NCI-H446 treated with DMSO at 0.1 percent for 48 hours (cell line): ENCODE data around the gene EXOC4.

Experiments
- DNase-seq: peaks from one replicate; lab custom pipeline; 2025; lab: John Stamatoyannopoulos, UW

The EXOC4 gene

DNA sequence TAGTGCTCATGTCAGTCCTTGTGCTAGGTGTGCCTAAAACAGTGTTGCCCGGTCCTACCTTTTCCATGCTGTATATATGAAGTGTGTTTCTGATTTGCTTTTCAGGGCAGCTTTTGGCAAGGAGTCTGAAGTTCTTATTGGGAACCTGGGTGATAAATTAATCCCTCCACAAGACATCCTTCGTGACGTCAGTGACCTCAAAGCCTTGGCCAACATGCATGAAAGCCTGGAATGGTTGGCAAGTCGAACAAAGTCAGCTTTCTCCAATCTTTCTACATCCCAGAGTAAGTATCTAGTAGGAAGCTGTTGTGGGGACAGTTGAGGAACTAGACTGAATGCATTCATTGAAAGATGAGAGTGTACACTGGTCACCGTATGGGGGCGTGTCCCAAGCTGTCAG lies 684.9 kb downstream of the EXOC4 start:
- DNase-seq = no peak

DNA sequence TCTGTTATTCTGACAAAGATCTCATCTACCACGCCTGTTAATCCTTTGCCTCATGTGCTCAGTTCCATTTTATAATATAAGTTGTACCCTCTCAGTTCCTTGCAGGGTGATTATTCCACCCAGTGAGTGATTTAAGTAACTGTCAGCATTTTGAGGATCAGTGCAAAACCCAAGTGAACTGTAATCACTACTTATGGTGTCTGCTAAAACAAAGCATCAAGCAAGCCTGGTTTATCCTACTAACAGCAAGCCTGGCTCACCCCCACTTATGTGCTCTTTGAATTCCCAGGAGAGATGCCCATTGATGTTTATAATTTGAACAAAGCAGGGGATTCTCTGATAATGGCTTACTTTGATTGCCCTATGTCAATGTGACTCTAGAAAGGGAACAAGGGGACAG lies 687.5 kb downstream of the EXOC4 start:
- no peak for DNase-seq

DNA sequence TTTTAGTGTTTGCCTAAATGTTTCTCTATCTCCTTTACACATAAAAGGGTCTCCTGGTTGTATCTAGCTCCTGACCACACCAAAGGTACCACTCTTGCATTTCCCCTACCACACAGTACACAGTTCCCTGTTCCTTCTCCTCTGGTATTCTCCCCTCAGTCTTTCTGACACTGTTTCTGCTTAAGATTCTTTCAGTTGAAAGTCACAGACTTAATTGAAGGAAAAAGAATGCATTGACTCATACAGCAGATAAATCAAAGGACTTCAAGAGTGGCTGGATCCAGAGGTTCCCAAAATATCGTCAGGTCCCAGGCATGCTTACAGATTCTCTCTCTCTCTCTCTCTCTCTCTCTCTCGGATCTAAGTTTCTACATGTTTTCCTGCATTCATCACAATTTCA lies 688.6 kb downstream of the EXOC4 start:
- DNase-seq = no peak

DNA sequence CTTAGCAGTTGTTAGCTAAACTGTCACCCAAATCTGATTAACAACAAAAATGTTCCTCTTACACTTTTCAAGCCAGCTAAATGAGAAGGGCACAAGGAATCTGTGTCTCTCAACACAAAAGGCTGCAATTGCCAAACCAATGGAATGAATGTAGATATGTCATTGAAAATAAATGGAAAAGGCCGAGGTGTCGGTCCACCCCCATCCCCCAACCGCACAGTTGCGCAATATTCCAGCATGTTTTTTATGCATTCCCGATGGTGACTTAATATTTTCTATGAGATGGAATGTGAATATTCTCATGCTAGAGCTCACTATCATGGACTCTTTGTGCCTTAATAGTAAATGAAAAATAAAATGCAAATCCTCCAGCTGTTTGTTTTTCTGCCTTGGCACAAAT lies 692.6 kb downstream of the EXOC4 start:
- DNase-seq = no peak

DNA sequence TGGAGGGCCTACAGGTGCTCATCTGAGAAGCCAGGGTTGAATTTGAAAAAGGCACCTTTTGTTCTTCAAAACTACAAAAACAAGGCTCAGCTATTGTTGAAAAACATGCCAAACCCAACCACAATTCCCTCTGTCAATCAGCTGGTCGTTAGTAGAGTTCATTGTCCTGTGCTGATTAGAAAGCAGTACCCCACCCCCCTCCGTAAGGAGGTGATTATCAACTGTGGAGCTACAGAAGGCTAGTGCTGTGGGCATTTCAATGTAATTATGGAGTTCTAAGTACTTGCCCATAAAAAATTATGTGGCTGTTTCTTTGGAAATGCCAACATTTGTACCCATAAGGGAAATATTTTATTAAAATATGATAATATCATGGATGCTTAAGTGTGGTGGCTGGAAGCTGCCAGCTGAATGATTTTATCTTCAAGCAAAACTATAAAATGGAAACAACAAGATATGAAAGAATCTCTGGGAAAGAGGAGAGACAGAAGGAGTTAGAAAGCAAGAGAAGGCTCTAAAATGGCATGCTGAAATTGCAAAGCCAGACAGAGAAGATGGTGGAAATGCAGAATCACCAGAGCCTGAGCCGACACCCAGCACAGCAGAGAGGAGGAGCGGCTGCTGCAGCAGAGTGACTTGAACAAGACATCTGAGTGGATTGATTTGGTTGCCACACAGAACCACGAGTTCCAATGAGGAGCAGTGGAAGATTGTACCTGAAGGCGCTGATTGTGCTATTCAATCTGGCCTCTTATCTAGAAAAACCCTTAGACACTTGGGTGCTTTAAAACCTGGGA lies 694.8 kb downstream of the EXOC4 start:
- DNase-seq = no peak

DNA sequence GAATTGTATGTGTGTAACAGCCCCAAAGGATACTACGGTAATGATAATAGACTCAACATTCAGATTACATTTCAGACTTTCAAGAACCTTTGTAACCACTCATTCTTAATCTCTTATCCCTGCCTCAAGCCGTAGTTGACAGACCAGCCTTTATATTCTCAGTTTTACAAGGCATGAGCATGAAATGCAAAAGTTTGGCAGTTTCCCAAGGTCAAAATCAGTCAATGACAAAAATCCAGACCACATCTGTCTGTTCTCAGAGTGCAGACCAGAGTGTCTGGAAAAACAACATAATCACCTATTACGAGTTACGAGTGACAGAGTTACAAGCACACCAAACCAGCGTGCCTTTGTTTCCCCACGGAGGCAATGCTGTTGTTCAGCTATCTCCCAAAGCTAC lies 695.7 kb downstream of the EXOC4 start:
- no peak for DNase-seq

DNA sequence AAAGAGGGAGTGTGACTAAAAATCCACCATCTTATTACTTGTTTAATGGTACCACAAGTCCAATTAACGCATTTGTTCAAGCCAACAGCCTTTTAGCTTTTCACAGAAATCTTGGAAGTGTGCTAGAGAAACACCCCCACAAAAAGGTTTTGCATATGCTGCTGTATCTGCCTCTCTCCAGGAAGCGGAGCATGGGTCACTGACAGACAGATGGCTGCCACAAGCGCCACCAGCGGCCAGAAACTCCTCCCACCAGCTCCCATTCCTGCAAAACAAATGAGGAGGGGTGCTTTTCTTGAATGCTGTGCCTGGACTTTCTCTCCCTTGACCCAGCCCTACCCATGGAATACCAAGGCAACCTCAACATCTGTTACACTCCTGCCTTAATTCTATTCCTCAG lies 698.0 kb downstream of the EXOC4 start:
- DNase-seq = no peak

DNA sequence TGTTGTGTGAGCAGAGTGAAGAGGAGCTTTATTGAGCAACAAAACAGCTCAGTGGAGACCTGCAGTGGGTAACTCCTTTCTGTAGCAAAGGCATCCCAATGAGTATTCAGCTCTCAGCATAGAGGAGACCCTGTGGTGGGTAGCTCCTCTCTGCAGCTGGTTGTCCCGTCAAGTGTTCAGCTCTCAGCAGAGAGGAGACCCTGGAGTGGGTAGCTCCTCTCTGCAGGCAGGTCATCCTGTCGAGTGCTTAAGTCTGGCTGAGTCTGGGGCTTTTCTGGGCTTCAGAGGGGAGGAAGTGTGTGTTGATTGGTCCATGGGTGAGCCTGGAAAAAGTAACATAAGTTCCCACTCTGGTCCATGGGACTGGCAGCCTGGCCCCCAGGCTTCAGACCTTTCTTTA lies 702.3 kb downstream of the EXOC4 start:
- DNase-seq = no peak

DNA sequence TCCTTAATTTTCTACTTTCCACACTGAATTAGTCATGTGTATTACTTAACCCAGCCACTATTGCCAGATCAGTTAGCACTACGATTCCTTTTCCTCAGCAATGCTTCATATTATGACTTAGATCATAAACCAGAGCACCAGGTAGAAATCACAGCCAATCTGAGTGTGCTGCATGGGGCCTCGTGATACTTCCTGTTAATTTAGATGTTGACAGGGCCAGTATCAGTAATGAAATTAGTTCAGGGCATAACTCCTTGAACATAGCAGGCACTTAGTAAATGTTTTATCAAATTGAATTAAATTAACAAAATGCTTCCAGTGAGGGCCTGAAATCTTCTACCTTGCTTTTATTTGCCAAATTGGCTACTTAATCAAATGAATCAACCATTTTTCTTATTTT lies 705.0 kb downstream of the EXOC4 start:
- no peak for DNase-seq

DNA sequence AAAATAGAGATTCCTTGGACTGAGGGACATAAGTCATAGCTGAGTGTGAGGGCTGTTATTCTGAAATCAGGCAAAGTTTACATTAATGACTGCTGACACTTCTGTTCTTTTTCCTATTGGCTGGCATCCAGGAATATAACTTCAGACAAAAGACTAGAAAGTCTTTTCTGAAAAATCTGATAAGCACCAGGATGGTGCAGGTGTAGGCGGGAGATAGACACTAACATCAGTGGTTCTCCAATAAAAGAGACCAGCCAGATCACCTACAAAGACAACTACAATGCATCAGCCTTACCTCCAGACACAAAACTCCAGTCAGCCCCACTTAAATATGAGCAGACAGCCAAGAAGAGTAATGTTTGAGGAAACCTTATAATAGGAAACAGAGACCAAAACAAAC lies 705.9 kb downstream of the EXOC4 start:
- no peak for DNase-seq

DNA sequence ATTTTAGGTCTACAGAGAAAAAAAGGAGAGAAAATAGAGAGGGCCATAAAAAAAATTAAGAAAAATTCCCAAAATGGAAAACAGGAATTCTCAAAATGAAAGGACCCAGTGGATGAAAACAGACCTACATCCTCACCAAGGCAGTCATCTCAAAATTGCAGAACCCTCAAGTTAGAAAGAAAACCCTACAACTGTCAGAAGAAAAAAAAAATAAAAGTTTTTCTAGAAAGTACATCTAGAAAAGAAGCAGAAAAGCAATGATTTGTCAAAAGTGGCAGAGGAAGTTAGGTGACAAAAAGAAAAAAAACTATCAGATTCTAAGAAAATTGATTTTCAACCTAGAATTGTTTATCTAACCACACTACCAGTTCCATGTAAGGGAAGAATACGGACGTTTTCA lies 706.6 kb downstream of the EXOC4 start:
- DNase-seq = no peak

DNA sequence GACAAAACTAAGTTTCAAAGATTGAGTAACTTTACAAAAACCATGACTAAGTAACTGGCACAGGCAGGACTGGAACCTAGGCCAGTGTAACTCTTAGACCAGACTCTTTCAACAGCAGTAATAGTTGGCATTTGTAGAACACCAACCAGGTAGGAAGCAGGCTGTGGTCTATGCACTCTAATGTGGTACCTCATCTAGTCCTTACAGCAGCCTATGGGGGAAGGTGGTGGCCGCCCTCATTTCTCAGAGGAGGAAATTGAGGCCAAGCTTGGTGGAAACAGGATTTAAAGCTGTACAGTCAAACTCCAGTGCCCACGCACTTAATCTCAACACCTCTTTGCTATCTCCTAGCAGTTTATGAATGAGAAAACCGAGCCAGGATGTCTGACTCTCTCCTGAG lies 708.8 kb downstream of the EXOC4 start:
- no peak for DNase-seq

DNA sequence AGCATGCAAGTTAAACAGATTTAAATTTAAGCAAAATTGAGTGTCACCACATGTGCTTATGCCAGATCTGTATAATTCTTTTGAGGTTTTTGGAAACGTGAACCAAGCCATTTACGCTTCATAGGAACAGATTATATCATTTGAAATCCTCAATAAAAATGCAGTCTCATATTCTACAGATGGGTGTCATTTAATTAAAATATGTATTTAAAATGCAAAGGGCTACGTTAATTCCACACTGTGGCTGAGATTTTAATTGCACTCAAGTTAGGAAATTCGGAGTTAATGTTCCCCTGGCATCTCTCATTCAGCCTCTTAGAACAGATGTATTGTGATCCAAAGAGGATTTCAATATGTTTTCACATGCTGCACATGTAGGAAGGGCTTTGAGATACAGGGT lies 709.8 kb downstream of the EXOC4 start:
- no peak for DNase-seq

DNA sequence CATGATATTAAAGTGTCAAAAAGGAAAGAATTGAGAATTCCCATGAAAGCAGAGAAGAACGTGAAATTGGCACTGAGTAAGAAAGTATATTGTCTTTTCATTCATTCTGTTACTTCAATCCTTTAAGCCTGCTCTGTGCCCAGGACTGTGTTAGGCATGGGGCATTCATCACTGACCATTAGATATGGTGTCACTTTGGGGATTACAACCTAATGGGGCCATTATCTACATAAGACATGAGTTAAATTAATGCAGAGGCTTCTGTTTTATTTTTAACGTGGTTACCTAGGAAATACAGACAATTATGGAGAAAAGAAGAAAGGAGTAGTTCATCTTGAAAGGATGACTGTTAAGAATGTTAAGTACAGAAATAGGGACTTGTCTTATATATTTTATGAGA lies 710.8 kb downstream of the EXOC4 start:
- DNase-seq = no peak

DNA sequence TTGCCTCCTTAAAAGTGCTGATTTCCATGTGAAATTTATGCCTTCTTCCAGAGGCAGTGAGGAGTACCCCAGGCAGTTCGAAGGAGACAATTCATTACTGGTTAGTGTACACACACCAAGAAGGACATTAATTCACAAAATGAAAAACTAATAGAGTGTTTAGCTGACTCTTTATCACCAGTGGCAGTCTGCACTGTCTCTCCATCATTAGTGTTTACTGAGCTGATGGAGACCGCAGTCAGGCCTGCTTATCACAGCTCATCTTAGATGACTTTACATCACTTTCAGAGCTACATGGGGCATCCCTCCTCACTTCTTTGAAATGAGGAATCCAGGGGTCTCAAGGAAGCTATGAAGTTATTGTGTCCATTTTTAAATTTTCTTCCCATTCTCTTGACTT lies 718.7 kb downstream of the EXOC4 start:
- no peak for DNase-seq

DNA sequence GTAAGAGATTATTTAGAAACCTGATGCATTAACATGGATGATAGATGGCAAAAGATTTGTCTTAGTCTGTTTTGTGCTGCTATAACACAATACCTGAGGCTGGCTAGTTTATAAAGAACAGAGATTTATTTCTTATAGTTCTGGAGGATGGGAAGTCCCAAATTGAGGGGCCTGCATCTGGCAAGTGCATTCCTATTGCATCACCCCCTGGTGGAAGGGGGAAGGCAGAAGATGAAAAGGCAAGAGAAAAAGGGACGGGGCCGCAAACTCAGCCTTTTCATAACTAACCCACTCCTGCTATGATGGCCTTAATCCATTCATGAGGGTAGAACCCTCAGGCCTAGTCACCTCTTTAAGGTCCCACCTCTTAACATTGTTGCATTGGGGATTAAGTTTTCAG lies 720.8 kb downstream of the EXOC4 start:
- DNase-seq = no peak

DNA sequence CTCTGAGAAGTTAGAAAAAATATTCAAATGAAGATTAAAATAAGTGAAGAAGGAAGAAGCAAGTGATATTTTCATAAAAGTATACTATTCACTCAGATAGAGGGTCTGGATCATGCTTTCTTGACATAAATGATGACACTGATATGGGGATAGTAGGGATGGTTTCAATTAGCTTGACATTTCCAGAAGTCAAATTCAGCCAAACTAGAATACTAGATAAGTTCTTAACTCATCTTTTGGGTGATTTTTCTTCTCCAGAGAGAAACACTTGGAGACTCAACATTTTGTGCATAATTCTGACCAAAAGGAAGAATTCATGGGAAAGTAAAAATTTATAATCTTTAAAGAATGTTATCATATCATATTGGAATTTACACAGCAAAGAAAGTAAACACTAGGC lies 722.3 kb downstream of the EXOC4 start:
- no peak for DNase-seq

DNA sequence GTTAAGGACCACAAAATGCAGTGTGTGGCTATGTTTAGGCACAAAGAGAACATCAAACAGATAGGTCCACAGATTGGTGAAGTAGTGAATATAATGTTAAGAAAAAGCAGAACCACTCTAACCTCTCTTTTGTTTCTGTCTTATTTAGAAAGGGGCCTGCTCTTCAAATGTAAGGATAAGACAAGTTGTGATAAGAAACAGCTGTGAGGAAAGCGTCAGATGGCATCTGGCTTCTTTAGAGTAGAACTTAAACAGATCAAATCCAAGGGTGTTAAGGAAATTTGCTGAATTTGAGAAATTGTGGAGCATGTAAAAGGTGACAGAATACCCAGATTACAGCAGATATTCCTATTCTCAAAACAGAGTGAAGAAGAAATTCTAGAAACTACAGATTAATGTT lies 723.3 kb downstream of the EXOC4 start:
- no peak for DNase-seq

DNA sequence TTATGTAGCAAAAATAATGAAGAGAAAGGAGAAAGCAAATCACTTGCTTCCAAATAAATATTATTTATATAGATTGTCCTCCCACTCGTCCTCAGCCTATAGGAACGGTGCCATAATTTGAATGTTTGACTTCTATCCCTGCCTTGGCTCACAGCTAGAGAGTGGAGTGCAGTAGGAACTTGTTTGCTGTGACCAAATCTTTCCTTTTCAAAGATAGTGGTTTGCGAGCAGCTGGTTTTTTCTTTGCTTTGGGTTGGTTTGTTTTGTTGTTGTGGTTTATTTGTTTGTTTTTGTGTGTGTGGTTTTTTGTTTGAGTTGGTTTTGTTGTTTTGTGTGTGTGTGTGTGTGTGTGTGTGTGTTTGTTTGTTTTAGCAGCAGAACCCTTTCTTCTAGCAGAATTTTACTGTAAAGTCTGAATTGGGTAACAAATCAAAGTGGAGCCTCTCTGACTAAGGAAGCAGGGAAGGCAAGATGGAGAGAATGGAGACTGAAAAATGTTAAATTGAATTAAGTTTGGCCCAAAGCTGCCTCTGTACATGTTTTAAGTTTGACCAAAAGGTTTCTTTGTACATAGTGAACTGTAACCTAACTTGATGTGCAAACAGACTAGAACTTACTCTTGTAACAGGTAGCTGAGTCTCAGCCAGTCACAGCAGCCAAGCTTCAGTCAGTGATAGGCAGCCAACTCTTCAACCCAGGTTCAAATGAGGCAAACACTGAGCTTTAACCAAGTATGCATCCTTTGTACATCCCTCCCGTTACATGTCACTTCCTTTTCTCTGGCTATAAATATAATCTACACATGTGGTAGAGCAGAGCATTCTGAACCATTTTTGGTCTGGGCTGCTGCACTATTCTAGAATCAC lies 724.8 kb downstream of the EXOC4 start:
- no peak for DNase-seq

DNA sequence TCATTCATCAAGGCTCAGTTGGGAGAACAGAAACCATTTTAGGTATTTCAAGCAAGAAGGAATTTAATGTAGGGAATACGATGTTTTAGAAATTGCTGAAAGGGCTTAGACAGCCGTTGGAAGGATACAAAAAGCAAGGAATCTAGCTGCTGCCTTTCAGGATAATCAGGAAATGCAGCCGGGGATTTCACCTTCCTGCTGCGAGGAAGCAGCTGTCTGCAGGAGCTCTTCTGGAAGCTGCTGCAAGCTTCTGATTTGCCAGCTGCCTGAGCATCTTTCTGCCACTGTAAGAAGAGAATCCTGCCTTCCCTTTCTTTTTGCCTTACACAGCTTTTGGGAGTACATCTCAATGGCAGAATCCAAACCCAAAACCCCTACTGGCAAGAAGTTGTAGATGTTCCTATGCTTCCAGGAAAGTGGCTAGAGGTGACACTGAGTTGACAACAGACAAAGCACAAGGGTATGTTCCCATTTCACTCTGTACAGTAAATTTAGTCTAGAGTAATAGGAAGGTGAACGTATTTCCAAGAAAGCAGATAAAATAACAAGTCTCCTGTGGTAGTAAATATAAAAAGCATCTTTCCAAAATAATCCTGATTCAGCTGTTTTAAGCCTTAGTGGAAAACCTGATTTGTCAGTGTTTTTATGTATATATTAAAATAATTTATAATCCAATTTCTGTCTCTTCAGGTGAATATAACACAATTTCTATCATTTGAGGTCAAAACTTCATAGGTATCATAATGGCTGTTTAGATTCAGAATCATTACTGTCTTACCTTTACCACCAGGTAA lies 725.8 kb downstream of the EXOC4 start:
- DNase-seq = no peak

DNA sequence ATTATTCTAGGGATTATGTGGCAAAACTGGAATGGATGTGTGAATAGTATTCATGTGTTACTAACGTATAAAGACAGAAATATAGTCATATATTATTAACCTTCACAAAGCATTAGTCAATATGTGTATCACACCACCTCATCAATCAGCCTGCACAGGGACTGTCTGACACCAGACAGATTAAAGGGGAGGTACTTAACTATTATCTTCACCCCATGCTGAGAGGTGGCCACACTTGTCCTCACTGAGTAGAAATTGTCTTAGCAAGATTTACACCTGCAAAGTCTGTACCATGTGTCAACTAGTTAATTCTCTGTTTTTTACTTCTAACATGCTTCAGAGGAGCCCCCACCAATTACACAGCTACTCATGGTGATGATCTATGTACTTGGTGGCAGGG lies 727.9 kb downstream of the EXOC4 start:
- DNase-seq = no peak

DNA sequence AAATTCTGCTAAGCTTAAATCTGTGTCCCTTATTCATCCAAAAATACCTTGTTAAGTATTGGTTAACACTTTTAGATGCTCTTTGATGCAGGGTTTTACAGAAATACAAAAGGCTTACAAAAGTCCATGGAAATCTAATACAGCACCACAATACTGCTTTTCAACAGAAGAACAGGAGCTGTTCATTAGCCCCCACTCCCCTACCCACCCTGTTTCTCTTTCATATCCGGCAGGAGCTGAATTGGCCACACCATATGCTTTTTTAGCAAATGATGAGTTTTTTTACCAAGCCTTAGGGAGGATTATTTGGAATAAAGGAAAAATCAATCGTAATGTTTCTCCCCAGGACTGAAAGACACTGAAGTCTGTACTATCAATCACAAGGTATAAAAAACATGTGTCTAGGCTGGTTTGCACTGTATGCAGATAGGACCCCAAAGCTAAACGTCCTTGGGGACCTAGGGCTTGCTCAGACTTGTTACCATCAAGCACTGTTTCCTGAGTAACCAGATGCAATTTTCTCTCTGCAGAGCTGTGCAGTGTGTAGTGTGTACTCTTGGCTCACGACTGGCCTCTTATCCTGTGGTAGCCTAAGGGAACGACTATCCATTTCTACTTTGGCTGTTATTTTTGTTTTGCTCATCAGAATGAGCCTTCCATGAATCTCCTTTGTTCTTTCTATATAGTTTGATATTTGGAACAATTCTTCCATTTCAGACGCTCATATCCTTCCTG lies 731.0 kb downstream of the EXOC4 start:
- no peak for DNase-seq
